Trophoblast cell (in vitro differentiated cells and primary cell): ENCODE data around the gene UQCRC1.

ENCODE experiments used
- DNase-seq, 2 donors: peaks; one replicate each; pipeline ENCODE4 v3.0.0-alpha.2; 2016
- H2AFZ ChIP-seq: 2 replicates; pipeline ENCODE4 v1.6.1; 2013; ENCODE audit warnings: low read length, moderate library complexity, mild to moderate bottlenecking; ENCODE audit not compliant: insufficient read depth, poor library complexity
- H2AK5ac ChIP-seq: 2 replicates; pipeline ENCODE4 v1.6.1; 2013; ENCODE audit warnings: mild to moderate bottlenecking, low read length
- H2BK120ac ChIP-seq: 2 replicates; pipeline ENCODE4 v1.6.1; 2013; ENCODE audit warnings: low read length, mild to moderate bottlenecking, moderate library complexity; ENCODE audit not compliant: insufficient read depth, poor library complexity
- H2BK12ac ChIP-seq: 2 replicates; pipeline ENCODE4 v1.6.1; 2013; ENCODE audit warnings: mild to moderate bottlenecking, low read length, moderate library complexity
- H2BK5ac ChIP-seq: 2 replicates; pipeline ENCODE4 v1.6.1; 2013; ENCODE audit warnings: low read length, low read depth, moderate library complexity, mild to moderate bottlenecking; ENCODE audit not compliant: poor library complexity
- H3K14ac ChIP-seq: 2 replicates; pipeline ENCODE4 v1.6.1; 2013; ENCODE audit warnings: mild to moderate bottlenecking, low read length
- H3K18ac ChIP-seq: 2 replicates; pipeline ENCODE4 v1.6.1; 2013; ENCODE audit warnings: mild to moderate bottlenecking, low read length
- H3K23ac ChIP-seq: 2 replicates; pipeline ENCODE4 v1.6.1; 2013; ENCODE audit warnings: low read length
- H3K27ac ChIP-seq: 2 replicates; pipeline ENCODE4 v1.5.1; 2013; ENCODE audit warnings: low read depth, mild to moderate bottlenecking, inconsistent platforms, low read length, moderate library complexity
- H3K27me3 ChIP-seq: 2 replicates; pipeline ENCODE4 v1.6.1; 2013; ENCODE audit warnings: inconsistent platforms, mild to moderate bottlenecking, low read length, moderate library complexity; ENCODE audit not compliant: insufficient read depth
- H3K36me3 ChIP-seq, 2 experiments: 1 replicate in 1 of 2; 2 replicates in 1 of 2; pipeline ENCODE4 v1.6.1; 2013; ENCODE audit warnings: low read length in 2 of 2, mild to moderate bottlenecking in 2 of 2, moderate library complexity in 1 of 2; ENCODE audit not compliant: insufficient read depth in 2 of 2, control insufficient read depth in 1 of 2
- H3K4ac ChIP-seq: 2 replicates; pipeline ENCODE4 v1.6.1; 2013; ENCODE audit warnings: low read depth, mild to moderate bottlenecking, low read length, moderate library complexity
- H3K4me1 ChIP-seq, 2 experiments: 1 replicate in 1 of 2; 2 replicates in 1 of 2; pipeline ENCODE4 v1.6.1; 2013; ENCODE audit warnings: low read length in 2 of 2, mild to moderate bottlenecking in 2 of 2, moderate library complexity in 1 of 2; ENCODE audit not compliant: insufficient read depth in 2 of 2, control insufficient read depth in 1 of 2
- H3K4me2 ChIP-seq: 2 replicates; pipeline ENCODE4 v1.6.1; 2013; ENCODE audit warnings: inconsistent platforms, mild to moderate bottlenecking, low read length, moderate library complexity
- H3K4me3 ChIP-seq: 2 replicates; pipeline ENCODE4 v1.5.1; 2013; ENCODE audit warnings: mild to moderate bottlenecking, low read depth, low read length, inconsistent platforms
- H3K79me1 ChIP-seq: one replicate; pipeline ENCODE4 v1.6.1; 2013; ENCODE audit warnings: low read length
- H3K79me2 ChIP-seq: 2 replicates; pipeline ENCODE4 v1.6.1; 2013; ENCODE audit warnings: low read length, mild to moderate bottlenecking; ENCODE audit not compliant: control insufficient read depth, insufficient read depth, poor library complexity
- H3K9ac ChIP-seq: 2 replicates; pipeline ENCODE4 v1.6.1; 2013; ENCODE audit warnings: mild to moderate bottlenecking, low read length
- H3K9me3 ChIP-seq: 2 replicates; pipeline ENCODE4 v1.6.1; 2013; ENCODE audit warnings: low read depth, mild to moderate bottlenecking, control low read depth, inconsistent platforms, low read length; ENCODE audit not compliant: insufficient read depth
- H4K12ac ChIP-seq: 2 replicates; pipeline ENCODE4 v1.6.1; 2013; ENCODE audit warnings: low read depth, mild to moderate bottlenecking, low read length, moderate library complexity
- H4K8ac ChIP-seq: 2 replicates; pipeline ENCODE4 v1.6.1; 2013; ENCODE audit warnings: low read depth, mild to moderate bottlenecking, low read length, moderate library complexity
- H4K91ac ChIP-seq: one replicate; pipeline ENCODE4 v1.6.1; 2013; ENCODE audit warnings: low read depth, mild to moderate bottlenecking, low read length, moderate library complexity
- WGBS: extraction: QIAGEN DNeasy Blood & Tissue Kit; methylation state at CpG from one replicate; pipeline ENCODE4 v1.1.7; 2013; ENCODE audit warnings: missing lambda C conversion rate; ENCODE audit not compliant: insufficient read length, insufficient coverage; ENCODE audit errors: extremely low coverage; 5-methylcytosine and 5-hydroxymethylcytosine counted together

UQCRC1 gene

DNA sequence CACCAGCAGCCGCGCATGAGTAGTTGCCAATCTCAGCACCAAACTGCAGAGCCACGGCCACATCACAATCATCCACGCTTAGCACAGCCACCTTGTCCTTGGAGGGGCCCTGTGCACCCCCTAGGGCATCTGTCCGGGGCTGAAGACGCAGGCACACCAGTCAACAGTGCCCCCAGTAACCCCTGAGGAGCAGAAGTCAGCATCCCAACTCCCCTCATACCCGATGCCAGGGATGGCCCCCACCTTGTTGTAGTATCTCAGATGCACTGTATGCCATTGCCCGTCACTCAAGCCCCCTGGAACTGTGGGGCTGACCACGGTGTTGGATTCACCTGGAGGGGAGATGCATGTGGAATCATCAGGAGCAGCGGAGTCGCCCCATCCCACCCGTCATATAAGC, 45.6 kb upstream of the UQCRC1 start:
- no peak overlapping the region for H3K4ac ChIP-seq
- H4K12ac ChIP-seq, result no peak overlapping the region
- H3K4me3 ChIP-seq, result no peak overlapping the region
- H3K36me3 ChIP-seq, result no peaks in the 10 kb centered on the region
- DNase-seq, result no peak
- H3K18ac ChIP-seq, result no peak overlapping the region
- no peak overlapping the region for H3K23ac ChIP-seq
- H2AK5ac ChIP-seq, result no peak overlapping the region
- H2AFZ ChIP-seq, result no peak overlapping the region
- H3K4me1 ChIP-seq, result peaks cover 4 to 9% of the 10 kb centered on the region in 2 experiments
- no peaks in the 10 kb centered on the region for H3K79me2 ChIP-seq
- H3K27ac ChIP-seq, result no peak overlapping the region
- H3K79me1 ChIP-seq, result no peaks in the 10 kb centered on the region
- H3K9me3 ChIP-seq, result peaks cover 22% of the 10 kb centered on the region
- H2BK12ac ChIP-seq, result no peak overlapping the region
- H3K9ac ChIP-seq, result no peak overlapping the region
- H3K14ac ChIP-seq, result no peak overlapping the region
- no peak overlapping the region for H3K4me2 ChIP-seq
- no peak overlapping the region for H2BK120ac ChIP-seq
- no peak overlapping the region for H4K91ac ChIP-seq
- H2BK5ac ChIP-seq, result no peak overlapping the region
- no peaks in the 10 kb centered on the region for H3K27me3 ChIP-seq
- H4K8ac ChIP-seq, result no peak overlapping the region
- no CpG with 5 or more reads among the region's 12 CpGs for WGBS

DNA sequence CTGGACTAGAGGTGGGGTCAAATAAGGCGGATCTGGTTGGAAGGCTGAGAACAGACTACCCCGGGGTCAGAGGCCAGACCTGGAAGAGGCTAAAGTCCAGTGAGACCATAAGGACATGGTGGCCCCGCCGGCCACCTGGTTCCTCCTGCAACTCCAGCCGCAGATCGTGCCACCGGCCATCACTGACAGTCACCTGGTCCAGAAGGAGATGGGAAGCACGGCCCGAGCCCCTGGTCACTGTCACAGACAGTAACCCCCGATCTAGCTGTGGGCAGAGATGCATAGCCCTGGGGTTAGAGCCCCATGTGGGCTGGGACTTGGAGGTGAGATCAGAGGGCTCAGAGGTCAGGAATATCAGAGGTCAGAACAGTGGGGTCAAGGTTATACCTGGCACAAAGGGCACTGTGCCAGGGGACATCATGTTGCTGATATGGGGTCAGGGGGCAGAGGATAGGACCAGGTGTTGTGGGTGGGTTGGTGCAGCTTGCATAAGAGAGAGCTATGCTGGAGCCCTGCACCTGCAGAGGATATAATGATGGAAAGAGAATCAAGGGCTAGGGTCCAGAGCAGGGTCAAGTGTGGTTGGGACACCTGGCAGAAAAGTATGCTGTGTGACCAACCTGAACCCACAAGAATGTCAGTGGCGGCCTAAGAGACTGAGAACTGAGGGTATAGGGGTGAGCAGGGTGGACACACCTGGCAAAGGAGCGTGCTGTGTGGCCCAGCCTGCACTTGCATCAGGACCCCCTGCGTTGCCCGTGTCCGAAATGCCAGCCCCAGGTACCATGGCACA, 43.7 kb upstream of the UQCRC1 start:
- Histone ChIP-seq H2AK5ac (no peak overlapping the region), H2BK5ac (no peak overlapping the region), H3K18ac (no peak overlapping the region), H4K91ac (no peak overlapping the region), H3K4me1 (peaks cover 4 to 9% of the 10 kb centered on the region in 2 experiments), H4K12ac (no peak overlapping the region), H3K4me3 (no peak overlapping the region), H2BK120ac (no peak overlapping the region), H2AFZ (no peak overlapping the region), H3K4ac (no peak overlapping the region), H3K79me2 (no peaks in the 10 kb centered on the region), H3K27ac (no peak overlapping the region), H2BK12ac (no peak overlapping the region), H3K4me2 (no peak overlapping the region), H3K79me1 (no peaks in the 10 kb centered on the region), H3K14ac (no peak overlapping the region), H3K9ac (no peak overlapping the region), H3K27me3 (no peaks in the 10 kb centered on the region), H3K9me3 (peaks cover 12% of the 10 kb centered on the region), H3K36me3 (no peaks in the 10 kb centered on the region), H4K8ac (no peak overlapping the region), H3K23ac (no peak overlapping the region)
- no CpG with 5 or more reads among the region's 15 CpGs for WGBS
- DNase-seq, result no peak

DNA sequence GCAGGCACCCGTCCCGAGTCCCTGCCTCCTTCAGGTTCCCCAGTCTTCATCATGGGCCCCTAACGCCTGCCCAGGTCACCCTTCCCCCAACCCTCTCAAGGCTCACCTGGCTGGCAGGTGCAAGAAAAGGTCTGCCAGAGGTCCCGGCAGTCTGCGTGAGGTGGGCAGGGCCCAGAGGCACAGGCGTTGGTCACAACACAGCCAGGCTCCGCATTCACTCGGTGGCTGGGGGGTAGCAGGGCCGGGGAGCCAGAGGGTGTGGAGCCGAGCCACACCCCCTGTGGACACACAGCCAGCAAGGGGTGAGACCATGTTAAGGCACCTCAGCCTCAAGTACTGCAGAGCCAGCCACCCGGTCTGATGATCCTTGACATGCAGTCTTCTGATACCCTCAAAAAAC, 42.3 kb upstream of the UQCRC1 start:
- H3K18ac ChIP-seq, result no peak overlapping the region
- no peak overlapping the region for H3K4ac ChIP-seq
- no peak overlapping the region for H4K12ac ChIP-seq
- no peaks in the 10 kb centered on the region for H3K27me3 ChIP-seq
- no peak overlapping the region for H3K27ac ChIP-seq
- no peak overlapping the region for H2AFZ ChIP-seq
- WGBS, result no CpG with 5 or more reads among the region's 11 CpGs
- H2AK5ac ChIP-seq, result no peak overlapping the region
- no peak overlapping the region for H3K9ac ChIP-seq
- no peak overlapping the region for H3K4me3 ChIP-seq
- H3K9me3 ChIP-seq, result peaks cover 8% of the 10 kb centered on the region
- H4K91ac ChIP-seq, result no peak overlapping the region
- no peak overlapping the region for H3K4me2 ChIP-seq
- H3K79me2 ChIP-seq, result no peaks in the 10 kb centered on the region
- H3K23ac ChIP-seq, result no peak overlapping the region
- H2BK5ac ChIP-seq, result no peak overlapping the region
- peaks cover 4 to 8% of the 10 kb centered on the region in 2 experiments for H3K4me1 ChIP-seq
- H2BK12ac ChIP-seq, result no peak overlapping the region
- H4K8ac ChIP-seq, result no peak overlapping the region
- H3K36me3 ChIP-seq, result no peaks in the 10 kb centered on the region
- H3K14ac ChIP-seq, result no peak overlapping the region
- no peaks in the 10 kb centered on the region for H3K79me1 ChIP-seq
- no peak overlapping the region for H2BK120ac ChIP-seq
- DNase-seq, result no peak

DNA sequence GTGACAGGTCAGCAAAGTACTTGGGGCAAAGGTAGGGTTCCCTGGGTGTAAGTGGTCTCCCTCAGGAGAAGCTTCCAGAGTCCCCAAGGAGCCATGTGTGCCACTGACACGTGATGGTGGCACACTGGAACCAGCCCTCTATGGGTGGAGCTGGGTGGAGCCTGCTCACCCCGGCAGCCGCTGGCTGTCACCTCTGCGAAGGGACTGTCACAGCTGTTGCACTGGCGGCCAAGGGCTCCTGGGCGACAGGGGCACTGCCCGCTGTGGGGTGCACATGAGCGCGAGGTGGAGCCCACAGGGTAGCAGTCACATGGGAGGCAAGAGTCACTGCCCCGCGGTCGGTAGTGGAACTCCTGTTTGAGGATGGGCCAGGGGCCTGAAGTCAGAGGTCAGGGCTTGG, 41.3 kb upstream of the UQCRC1 start:
- no peak overlapping the region for H3K27ac ChIP-seq
- H3K18ac ChIP-seq, result no peak overlapping the region
- no peak overlapping the region for H4K12ac ChIP-seq
- H3K79me2 ChIP-seq, result no peaks in the 10 kb centered on the region
- H3K9me3 ChIP-seq, result peaks cover 4% of the 10 kb centered on the region
- no peak overlapping the region for H2AFZ ChIP-seq
- H2BK5ac ChIP-seq, result no peak overlapping the region
- H3K9ac ChIP-seq, result no peak overlapping the region
- no peak overlapping the region for H4K91ac ChIP-seq
- no peak overlapping the region for H3K14ac ChIP-seq
- H3K4ac ChIP-seq, result no peak overlapping the region
- H3K27me3 ChIP-seq, result no peaks in the 10 kb centered on the region
- H3K36me3 ChIP-seq, result peaks cover 0 to 4% of the 10 kb centered on the region in 2 experiments
- H3K4me3 ChIP-seq, result no peak overlapping the region
- H2BK120ac ChIP-seq, result no peak overlapping the region
- H4K8ac ChIP-seq, result no peak overlapping the region
- H3K79me1 ChIP-seq, result no peaks in the 10 kb centered on the region
- H3K23ac ChIP-seq, result no peak overlapping the region
- no CpG with 5 or more reads among the region's 12 CpGs for WGBS
- H2BK12ac ChIP-seq, result no peak overlapping the region
- no peak overlapping the region for H3K4me2 ChIP-seq
- no peak overlapping the region for H2AK5ac ChIP-seq
- DNase-seq, result no peak
- peaks cover 0 to under 1% of the 10 kb centered on the region in 2 experiments for H3K4me1 ChIP-seq
